ENCODE results near the gene SNX4. TPM values are rescaled to one million over a fixed set of nuclear protein-coding genes. Genes with fewer than 3 reads are reported as not detected.

The SNX4 gene
- total RNA-seq, 4 donors from 2014 or later, result 22.9 to 47.3 (median 32.6) TPM

DNA sequence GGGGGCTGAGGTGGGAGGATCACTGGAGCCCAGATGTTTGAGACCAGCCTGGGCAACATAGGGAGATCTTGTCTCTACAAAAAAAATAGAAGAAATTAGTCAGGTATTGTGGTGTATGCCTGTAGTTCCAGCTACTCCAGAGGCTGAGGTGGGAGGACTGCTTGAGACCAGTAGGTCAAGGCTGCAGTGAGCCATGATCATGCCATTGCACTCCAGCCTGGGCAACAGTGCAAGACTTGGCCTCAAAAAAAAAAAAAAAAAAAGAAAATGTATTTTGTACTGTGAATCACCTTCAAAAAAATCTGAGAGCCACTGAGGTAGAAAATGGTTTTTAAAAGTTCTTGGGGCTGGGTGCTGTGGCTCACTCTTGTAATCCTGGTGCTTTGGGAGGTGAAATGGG is 4.6 kb downstream of the SNX4 start:
- DNase-seq (ENCODE audit: extremely low spot score), result no peak
- Histone ChIP-seq H3K9me3 (no peaks in the 10 kb centered on the region), H3K4me1 (peaks cover 41 to 66% (median 47%) of the 10 kb centered on the region in 4 donors), H3K4me3 (no peak overlapping the region), H3K27ac (replicated peaks in 1 of 4) (no peak overlapping the region), H3K36me3 (peaks cover 8 to 38% (median 26%) of the 10 kb centered on the region in 4 donors), H3K27me3 (no peaks in the 10 kb centered on the region)
- intact Hi-C loops (cut with DNase I), result no loop called here
- TF ChIP-seq, protein P1, sequence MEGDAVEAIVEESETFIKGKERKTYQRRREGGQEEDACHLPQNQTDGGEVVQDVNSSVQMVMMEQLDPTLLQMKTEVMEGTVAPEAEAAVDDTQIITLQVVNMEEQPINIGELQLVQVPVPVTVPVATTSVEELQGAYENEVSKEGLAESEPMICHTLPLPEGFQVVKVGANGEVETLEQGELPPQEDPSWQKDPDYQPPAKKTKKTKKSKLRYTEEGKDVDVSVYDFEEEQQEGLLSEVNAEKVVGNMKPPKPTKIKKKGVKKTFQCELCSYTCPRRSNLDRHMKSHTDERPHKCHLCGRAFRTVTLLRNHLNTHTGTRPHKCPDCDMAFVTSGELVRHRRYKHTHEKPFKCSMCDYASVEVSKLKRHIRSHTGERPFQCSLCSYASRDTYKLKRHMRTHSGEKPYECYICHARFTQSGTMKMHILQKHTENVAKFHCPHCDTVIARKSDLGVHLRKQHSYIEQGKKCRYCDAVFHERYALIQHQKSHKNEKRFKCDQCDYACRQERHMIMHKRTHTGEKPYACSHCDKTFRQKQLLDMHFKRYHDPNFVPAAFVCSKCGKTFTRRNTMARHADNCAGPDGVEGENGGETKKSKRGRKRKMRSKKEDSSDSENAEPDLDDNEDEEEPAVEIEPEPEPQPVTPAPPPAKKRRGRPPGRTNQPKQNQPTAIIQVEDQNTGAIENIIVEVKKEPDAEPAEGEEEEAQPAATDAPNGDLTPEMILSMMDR (IDR thresholded peaks at IDR 0.05), result no peak
- no peak for TF ChIP-seq POLR2AphosphoS5 (IDR thresholded peaks at IDR 0.05)
- TF ChIP-seq POLR2A (IDR thresholded peaks at IDR 0.05; ENCODE audit: low read depth), result no peak
- no peak for TF ChIP-seq EP300 (IDR thresholded peaks at IDR 0.05)

DNA sequence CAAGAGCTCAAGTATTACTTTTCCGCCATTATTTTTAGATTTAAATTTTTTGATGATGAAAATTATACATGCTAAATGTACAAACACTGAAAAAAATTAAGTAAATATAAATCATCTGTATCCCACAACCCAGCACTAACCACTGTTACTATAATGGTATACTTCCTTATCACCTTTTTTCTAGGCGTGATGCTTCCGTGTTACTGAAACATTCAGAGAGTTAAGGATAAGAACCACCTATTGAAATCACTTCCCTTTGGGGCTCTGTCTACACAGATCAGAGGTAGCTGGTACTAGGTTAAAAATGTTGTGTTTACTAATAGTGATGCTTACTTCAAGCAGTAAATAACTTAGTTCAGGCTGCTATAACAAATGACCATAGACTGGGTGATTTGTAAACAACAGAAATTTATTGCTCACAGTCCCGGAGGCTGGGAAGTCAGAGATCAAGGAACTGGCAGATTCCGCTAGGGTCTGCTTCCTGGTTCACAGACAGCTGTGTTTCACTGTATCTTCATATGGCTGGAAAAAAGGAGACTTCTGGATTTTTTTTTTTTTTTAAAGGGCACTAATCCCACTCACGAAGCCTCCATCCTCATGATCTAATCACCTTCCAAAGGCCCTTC is 6.4 kb downstream of the SNX4 start:
- peaks cover 8 to 52% (median 26%) of the 10 kb centered on the region in 4 donors for H3K36me3 ChIP-seq
- TF ChIP-seq, protein P1 (IDR thresholded peaks at IDR 0.05), result no peak
- no peak for TF ChIP-seq POLR2A (IDR thresholded peaks at IDR 0.05; ENCODE audit: low read depth)
- TF ChIP-seq EP300 (IDR thresholded peaks at IDR 0.05), result no peak
- TF ChIP-seq POLR2AphosphoS5 (IDR thresholded peaks at IDR 0.05), result no peak
- H3K4me1 ChIP-seq, result peaks cover 31 to 55% (median 36%) of the 10 kb centered on the region in 4 donors
- no peak for DNase-seq (ENCODE audit: extremely low spot score)
- H3K4me3 ChIP-seq, result no peak overlapping the region
- WGBS, result 83% methylated on average over 6 of the region's 6 CpGs
- H3K27ac ChIP-seq (replicated peaks in 1 of 4), result no peak overlapping the region
- intact Hi-C loops (cut with DNase I), result no loop called here
- no peaks in the 10 kb centered on the region for H3K27me3 ChIP-seq
- no peaks in the 10 kb centered on the region for H3K9me3 ChIP-seq

DNA sequence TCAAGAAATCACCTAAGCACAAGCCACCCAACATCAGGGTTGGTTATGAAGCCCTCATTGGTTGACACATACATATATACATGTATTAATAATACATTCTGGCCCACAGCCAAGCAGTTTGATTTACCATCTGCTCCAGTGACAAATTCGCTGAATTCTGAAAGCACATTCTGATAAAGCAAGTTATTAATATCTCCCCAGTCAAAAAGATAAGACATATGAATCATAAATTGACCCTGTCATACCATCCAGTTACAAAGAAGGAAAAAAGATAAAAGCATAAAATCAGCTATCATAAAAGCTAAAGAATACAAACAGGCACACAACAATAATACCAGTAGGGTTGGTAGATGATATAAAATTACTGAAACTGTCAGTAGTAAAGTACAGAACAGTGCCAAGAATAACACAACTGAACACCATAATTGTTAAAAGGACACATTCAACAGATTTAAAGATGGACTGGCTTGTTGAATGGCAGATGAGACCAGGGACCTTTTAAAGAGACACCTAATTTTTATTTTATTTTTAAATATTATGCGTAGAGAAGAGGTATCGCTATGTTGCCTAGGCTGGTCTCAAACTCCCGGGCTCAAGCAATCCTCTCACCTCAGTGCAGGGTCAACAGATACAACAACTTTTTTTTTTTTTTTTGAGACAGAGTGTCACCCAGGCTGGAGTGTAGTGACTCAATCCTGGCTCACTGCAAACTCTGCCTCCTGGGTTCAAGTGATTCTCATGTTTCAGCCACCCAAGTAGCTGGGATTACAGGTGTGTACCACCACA is 7.7 kb downstream of the SNX4 start:
- intact Hi-C loops (cut with DNase I), result no loop called here
- peaks cover 0 to 6% (median 0%) of the 10 kb centered on the region in 4 donors for H3K9me3 ChIP-seq
- no peak overlapping the region for H3K4me3 ChIP-seq
- H3K4me1 ChIP-seq, result peaks cover 21 to 43% (median 25%) of the 10 kb centered on the region in 4 donors
- TF ChIP-seq POLR2AphosphoS5 (IDR thresholded peaks at IDR 0.05) (no peak), EP300 (IDR thresholded peaks at IDR 0.05) (no peak), POLR2A (IDR thresholded peaks at IDR 0.05; ENCODE audit: low read depth) (no peak)
- TF ChIP-seq, protein P1 (IDR thresholded peaks at IDR 0.05), result no peak
- no peak overlapping the region for H3K27ac ChIP-seq (replicated peaks in 1 of 4)
- WGBS, result 76% methylated on average over 4 of the region's 4 CpGs
- H3K27me3 ChIP-seq, result no peaks in the 10 kb centered on the region
- H3K36me3 ChIP-seq, result peaks cover 12 to 63% (median 28%) of the 10 kb centered on the region in 4 donors
- no peak for DNase-seq (ENCODE audit: extremely low spot score)

DNA sequence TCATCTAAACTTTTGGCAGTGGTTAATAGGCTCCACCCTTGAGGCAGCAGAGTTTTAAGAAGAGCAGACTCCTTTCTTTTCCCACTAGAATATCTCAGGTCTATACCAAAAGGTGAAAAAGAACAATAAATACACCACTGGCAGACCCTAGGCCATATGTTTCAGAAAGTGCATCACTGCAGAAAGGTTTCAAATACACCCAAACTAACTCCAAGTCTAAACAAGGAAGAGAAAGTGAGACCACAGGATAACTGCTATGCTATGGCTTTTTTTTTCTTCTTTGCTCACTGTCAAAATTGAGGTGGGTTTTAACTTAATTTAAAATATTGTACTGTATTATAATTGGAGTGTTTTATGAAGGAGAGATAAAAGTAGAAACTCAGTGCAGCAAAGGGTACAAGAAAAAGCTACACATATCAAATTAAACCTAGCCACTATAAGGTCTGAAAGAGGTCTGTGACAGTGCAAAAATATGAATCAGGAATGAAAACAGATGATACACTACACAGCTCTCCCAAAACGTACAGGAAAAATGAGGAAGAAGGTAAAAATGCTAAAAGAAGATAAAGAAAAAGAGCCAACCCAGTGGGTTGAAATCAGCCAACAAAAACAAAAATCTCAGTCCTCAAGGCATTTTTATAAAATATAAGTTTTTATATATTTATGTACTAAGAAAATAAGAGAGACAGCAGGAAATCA is 8.4 kb downstream of the SNX4 start:
- no peak for TF ChIP-seq POLR2A (IDR thresholded peaks at IDR 0.05; ENCODE audit: low read depth)
- TF ChIP-seq EP300 (IDR thresholded peaks at IDR 0.05), result no peak
- TF ChIP-seq, protein P1 (IDR thresholded peaks at IDR 0.05), result no peak
- no peak for TF ChIP-seq POLR2AphosphoS5 (IDR thresholded peaks at IDR 0.05)
- Histone ChIP-seq H3K36me3 (peaks cover 17 to 66% (median 31%) of the 10 kb centered on the region in 4 donors), H3K4me1 (peaks cover 17 to 36% (median 22%) of the 10 kb centered on the region in 4 donors), H3K27me3 (no peaks in the 10 kb centered on the region), H3K4me3 (no peak overlapping the region), H3K27ac (replicated peaks in 1 of 4) (no peak overlapping the region), H3K9me3 (peaks cover 0 to 6% (median 0%) of the 10 kb centered on the region in 4 donors)
- DNase-seq (ENCODE audit: extremely low spot score), result no peak
- WGBS, result 9% methylated on average over 1 of the region's 1 CpG
- intact Hi-C loops (cut with DNase I), result no loop called here

All from esophagus muscularis mucosa (tissue), 4 donors.